Kidney epithelial cell (primary cell): ENCODE data around the gene CDH23. TPM values are rescaled to one million over a fixed set of nuclear protein-coding genes. Genes with fewer than 3 reads are reported as not detected.

Experiments
- DNase-seq: peaks from one replicate; pipeline ENCODE4 v3.0.0-alpha.2; 2010; ENCODE audit warnings: low read depth
- H3K27me3 ChIP-seq: 2 replicates; pipeline ENCODE4 v1.6.0; 2011; ENCODE audit warnings: low read length; ENCODE audit not compliant: control insufficient read depth, insufficient read depth
- H3K36me3 ChIP-seq: 2 replicates; pipeline ENCODE4 v1.5.1; 2011; ENCODE audit warnings: low read length; ENCODE audit not compliant: control insufficient read depth, insufficient read depth
- H3K4me3 ChIP-seq: 2 replicates; pipeline ENCODE4 v1.5.1; 2011; ENCODE audit warnings: low read depth, mild to moderate bottlenecking, control low read depth, low read length
- total RNA-seq: library from RNA; depleted of rRNA; stranded (reverse); fragments of >200 nt; gene quantifications from 2 replicates; pipeline ENCODE4 v1.2.3, GENCODE V29; 2015
- TF ChIP-seq, protein P1 (sequence below): IDR thresholded peaks from 2 replicates; pipeline ENCODE4 v1.5.1; 2011; ENCODE audit warnings: mild to moderate bottlenecking, moderate library complexity, low read length, control low read depth, inconsistent platforms; ENCODE audit not compliant: insufficient read depth, poor library complexity, severe bottlenecking

Gene CDH23
- total RNA-seq, 1 donor from 2014 or later: 0.04 TPM

- H3K36me3 ChIP-seq: no peaks in the 10 kb centered on the region
- H3K4me3 ChIP-seq: no peak overlapping the region
- no peak for DNase-seq
- peaks cover 2% of the 10 kb centered on the region for H3K27me3 ChIP-seq
- TF ChIP-seq, protein P1, sequence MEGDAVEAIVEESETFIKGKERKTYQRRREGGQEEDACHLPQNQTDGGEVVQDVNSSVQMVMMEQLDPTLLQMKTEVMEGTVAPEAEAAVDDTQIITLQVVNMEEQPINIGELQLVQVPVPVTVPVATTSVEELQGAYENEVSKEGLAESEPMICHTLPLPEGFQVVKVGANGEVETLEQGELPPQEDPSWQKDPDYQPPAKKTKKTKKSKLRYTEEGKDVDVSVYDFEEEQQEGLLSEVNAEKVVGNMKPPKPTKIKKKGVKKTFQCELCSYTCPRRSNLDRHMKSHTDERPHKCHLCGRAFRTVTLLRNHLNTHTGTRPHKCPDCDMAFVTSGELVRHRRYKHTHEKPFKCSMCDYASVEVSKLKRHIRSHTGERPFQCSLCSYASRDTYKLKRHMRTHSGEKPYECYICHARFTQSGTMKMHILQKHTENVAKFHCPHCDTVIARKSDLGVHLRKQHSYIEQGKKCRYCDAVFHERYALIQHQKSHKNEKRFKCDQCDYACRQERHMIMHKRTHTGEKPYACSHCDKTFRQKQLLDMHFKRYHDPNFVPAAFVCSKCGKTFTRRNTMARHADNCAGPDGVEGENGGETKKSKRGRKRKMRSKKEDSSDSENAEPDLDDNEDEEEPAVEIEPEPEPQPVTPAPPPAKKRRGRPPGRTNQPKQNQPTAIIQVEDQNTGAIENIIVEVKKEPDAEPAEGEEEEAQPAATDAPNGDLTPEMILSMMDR: no peak
Observed at GRCh38 chr10:71799112-71799511, 402.4 kb downstream of the CDH23 start.

GRCh38 chr10:71799608-71800453 lies 403.1 kb downstream of the CDH23 start:
- Histone ChIP-seq H3K36me3 (no peaks in the 10 kb centered on the region), H3K27me3 (peaks cover 2% of the 10 kb centered on the region), H3K4me3 (no peak overlapping the region)
- TF ChIP-seq, protein P1: no peak
- no peak for DNase-seq

DNA sequence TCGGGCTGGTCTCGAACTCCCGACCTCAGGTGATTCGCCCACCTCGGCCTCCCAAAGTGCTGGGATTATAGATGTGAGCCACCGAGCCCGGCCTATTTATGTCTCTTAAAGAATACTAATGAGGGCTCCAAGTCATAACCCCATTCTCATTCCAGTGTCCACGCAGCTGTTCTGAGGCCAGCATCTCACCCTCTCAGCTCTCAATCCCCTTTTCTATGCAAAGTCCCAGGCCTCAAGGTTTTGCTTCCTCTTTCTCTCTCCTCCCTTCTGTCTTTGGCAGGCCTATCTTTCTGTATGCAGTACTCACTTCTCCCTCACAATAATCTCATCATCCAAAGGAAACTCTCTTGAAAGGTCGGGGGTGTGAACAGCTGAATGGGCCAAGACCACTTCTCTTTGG lies 404.6 kb downstream of the CDH23 start:
- H3K27me3 ChIP-seq: peaks cover 12% of the 10 kb centered on the region
- no peaks in the 10 kb centered on the region for H3K36me3 ChIP-seq
- no peak for DNase-seq
- TF ChIP-seq, protein P1: no peak
- H3K4me3 ChIP-seq: no peak overlapping the region

- Histone ChIP-seq H3K4me3 (no peak overlapping the region), H3K36me3 (no peaks in the 10 kb centered on the region), H3K27me3 (peaks cover 12% of the 10 kb centered on the region)
- TF ChIP-seq, protein P1: no peak
- DNase-seq: no peak
Observed at GRCh38 chr10:71802235-71802634, 405.5 kb downstream of the CDH23 start.

DNA sequence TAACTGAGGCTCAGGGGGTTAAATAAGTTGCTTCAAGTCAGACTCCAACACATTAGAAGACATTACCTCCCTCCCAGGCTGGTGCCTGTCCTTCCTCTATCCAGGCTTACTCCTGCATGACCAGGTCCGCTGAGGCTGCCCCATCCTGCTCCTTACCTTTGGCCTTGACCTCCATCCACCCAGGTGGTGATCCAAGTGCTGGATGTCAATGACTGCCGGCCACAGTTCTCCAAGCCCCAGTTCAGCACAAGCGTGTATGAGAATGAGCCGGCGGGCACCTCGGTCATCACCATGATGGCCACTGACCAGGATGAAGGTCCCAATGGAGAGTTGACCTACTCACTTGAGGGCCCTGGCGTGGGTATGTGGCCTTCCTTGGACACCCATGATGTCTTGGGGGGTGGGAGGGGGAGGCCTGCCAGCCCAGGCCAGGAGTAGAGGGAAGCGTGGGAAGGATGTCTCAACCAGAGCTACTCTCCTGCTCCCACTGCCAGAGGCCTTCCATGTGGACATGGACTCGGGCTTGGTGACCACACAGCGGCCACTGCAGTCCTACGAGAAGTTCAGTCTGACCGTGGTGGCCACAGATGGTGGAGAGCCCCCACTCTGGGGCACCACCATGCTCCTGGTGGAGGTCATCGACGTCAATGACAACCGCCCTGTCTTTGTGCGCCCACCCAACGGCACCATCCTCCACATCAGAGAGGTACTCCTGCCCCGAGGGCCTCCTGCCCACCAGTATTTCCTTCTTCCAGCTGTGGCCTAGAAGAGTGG lies 406.2 kb downstream of the CDH23 start:
- DNase-seq: no peak
- Histone ChIP-seq H3K27me3 (peaks cover 12% of the 10 kb centered on the region), H3K4me3 (no peak overlapping the region), H3K36me3 (no peaks in the 10 kb centered on the region)
- TF ChIP-seq, protein P1: no peak
